A549 (cell line): ENCODE data around the gene PRSS27.

Source experiments
- MYC ChIP-seq: IDR thresholded peaks from 2 replicates; pipeline ENCODE4 v1.6.1; 2012; ENCODE audit warnings: mild to moderate bottlenecking, inconsistent platforms, low read length, improper control_type of control experiment, borderline replicate concordance
- TF ChIP-seq, protein P1 (sequence below): fragments of >200 bp; sonication (Bioruptor Twin); formaldehyde crosslinking; IDR thresholded peaks from 3 replicates; pipeline ENCODE4 v1.5.1; 2016

DNA sequence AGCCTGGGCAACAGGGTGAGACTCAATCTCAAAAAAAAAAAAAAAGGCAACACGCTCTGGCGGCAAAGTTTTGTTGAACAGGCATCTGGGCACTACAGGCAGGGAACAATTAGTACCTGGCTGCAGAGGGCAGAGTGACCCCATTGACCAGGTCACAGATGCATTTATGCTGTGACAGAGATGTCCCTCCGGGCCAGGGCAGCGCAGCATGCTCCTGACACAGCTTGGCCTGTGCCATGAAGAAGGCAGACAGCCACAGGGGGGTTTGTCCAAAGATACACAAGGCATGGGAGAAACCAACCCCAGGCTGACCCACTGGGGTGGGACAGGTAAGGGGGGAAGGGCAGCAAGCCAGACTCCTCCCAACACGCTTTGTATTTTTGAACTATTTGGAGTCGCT is 24.7 kb upstream of the PRSS27 start:
- TF ChIP-seq, protein P1, sequence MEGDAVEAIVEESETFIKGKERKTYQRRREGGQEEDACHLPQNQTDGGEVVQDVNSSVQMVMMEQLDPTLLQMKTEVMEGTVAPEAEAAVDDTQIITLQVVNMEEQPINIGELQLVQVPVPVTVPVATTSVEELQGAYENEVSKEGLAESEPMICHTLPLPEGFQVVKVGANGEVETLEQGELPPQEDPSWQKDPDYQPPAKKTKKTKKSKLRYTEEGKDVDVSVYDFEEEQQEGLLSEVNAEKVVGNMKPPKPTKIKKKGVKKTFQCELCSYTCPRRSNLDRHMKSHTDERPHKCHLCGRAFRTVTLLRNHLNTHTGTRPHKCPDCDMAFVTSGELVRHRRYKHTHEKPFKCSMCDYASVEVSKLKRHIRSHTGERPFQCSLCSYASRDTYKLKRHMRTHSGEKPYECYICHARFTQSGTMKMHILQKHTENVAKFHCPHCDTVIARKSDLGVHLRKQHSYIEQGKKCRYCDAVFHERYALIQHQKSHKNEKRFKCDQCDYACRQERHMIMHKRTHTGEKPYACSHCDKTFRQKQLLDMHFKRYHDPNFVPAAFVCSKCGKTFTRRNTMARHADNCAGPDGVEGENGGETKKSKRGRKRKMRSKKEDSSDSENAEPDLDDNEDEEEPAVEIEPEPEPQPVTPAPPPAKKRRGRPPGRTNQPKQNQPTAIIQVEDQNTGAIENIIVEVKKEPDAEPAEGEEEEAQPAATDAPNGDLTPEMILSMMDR = no peak
- no peak for TF ChIP-seq MYC
